NCI-H2227 (cell line): ENCODE data around the gene RNPEPL1.

ENCODE experiments used
- DNase-seq: peaks from one replicate; lab custom pipeline; 2025; ENCODE audit not compliant: unreplicated experiment; lab: John Stamatoyannopoulos, UW

Gene RNPEPL1

GRCh38 chr2:240622531-240623235 lies 54.4 kb downstream of the RNPEPL1 start:
- DNase-seq, result no peak

GRCh38 chr2:240623531-240624010 lies 55.3 kb downstream of the RNPEPL1 start:
- no peak for DNase-seq

GRCh38 chr2:240624011-240624949 lies 56.0 kb downstream of the RNPEPL1 start:
- DNase-seq, result no peak

- no peak for DNase-seq
Measured at GRCh38 chr2:240624950-240625621, 56.8 kb downstream of the RNPEPL1 start, which contains the start of gene GPR35. GPR35 (plus strand) TSS chr2:240625480; CDS start chr2:240629953, 4,473 bp downstream.

- no peak for DNase-seq
Measured at GRCh38 chr2:240626531-240627300, 58.4 kb downstream of the RNPEPL1 start.

GRCh38 chr2:240627736-240628506 lies 59.6 kb downstream of the RNPEPL1 start:
- no peak for DNase-seq

GRCh38 chr2:240628507-240628807 lies 60.2 kb downstream of the RNPEPL1 start:
- no peak for DNase-seq

- DNase-seq, result no peak
Measured at GRCh38 chr2:240628808-240629618, 60.7 kb downstream of the RNPEPL1 start.

- DNase-seq, result no peak
Measured at GRCh38 chr2:240629619-240629967, 61.3 kb downstream of the RNPEPL1 start.

- no peak for DNase-seq
Measured at GRCh38 chr2:240629968-240630770, 61.9 kb downstream of the RNPEPL1 start.
